Mammary epithelial cell (primary cell): ENCODE measurements around the gene MSRB3.

Experiments used
- EZH2 ChIP-seq: IDR thresholded peaks from 2 replicates; pipeline ENCODE4 v1.6.1; 2012; ENCODE audit warnings: low read length, inconsistent platforms, borderline replicate concordance
- TF ChIP-seq, protein P1 (sequence below), 2 donors: IDR thresholded peaks in 1 of 2; conservative IDR thresholded peaks in 1 of 2; 2 replicates each; pipeline ENCODE4 v1.5.1; 2011 to 2012; ENCODE audit warnings: inconsistent platforms in 2 of 2, low read length in 2 of 2, mild to moderate bottlenecking in 2 of 2, control low read depth in 1 of 2, low read depth in 1 of 2; ENCODE audit not compliant: insufficient read depth in 1 of 2; ENCODE audit errors: extremely low read depth in 1 of 2

DNA sequence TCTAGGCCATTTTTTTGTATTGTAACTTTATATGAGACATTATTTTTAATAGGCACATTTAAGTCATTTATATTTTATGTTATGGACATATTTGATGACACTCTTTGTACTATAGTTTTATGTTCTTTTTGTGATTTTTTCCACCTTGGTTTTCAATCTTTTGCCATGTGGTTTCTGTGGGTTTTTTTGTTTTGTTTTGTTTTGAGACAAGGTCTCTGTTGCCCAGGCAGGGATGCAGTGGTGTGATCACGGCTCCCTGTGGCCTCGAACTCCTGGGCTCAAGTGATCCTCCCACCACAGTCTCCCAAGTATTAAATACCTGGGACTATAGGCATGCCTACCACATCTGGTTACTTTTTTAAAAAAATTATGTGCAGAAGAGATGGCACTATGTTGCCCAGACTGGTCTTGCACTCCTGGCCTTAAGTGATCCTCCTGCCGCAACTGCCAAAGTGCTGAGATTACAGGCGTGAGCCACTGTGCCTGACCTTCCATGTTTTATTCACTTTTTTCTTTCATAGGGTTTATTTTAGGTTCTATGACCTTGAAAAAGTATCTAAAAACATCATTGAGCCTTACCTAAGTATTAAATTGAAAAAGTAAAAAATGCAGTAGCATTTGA is 16.3 kb downstream of the MSRB3 start:
- TF ChIP-seq, protein P1, sequence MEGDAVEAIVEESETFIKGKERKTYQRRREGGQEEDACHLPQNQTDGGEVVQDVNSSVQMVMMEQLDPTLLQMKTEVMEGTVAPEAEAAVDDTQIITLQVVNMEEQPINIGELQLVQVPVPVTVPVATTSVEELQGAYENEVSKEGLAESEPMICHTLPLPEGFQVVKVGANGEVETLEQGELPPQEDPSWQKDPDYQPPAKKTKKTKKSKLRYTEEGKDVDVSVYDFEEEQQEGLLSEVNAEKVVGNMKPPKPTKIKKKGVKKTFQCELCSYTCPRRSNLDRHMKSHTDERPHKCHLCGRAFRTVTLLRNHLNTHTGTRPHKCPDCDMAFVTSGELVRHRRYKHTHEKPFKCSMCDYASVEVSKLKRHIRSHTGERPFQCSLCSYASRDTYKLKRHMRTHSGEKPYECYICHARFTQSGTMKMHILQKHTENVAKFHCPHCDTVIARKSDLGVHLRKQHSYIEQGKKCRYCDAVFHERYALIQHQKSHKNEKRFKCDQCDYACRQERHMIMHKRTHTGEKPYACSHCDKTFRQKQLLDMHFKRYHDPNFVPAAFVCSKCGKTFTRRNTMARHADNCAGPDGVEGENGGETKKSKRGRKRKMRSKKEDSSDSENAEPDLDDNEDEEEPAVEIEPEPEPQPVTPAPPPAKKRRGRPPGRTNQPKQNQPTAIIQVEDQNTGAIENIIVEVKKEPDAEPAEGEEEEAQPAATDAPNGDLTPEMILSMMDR (conservative IDR thresholded peaks at IDR 0.05 in 1 of 2, IDR thresholded peaks at IDR 0.05 in 1 of 2; ENCODE audit: extremely low read depth in 1 of 2, insufficient read depth in 1 of 2, low read depth in 1 of 2, low read length in 2 of 2): no peak
- TF ChIP-seq EZH2: no peak
